ENCODE measurements around the gene ZCCHC17.

- TF ChIP-seq CTCF (IDR thresholded peaks at IDR 0.05) (no peak), POLR2A (IDR thresholded peaks at IDR 0.05) (peak in 1 of 2 donors; percentile 39)
These were observed 71.8 kb downstream of the ZCCHC17 start for GRCh38 chr1:31368611-31369107.
